Calu3 (cell line): ENCODE measurements around the gene CBY3. TPM values are rescaled to one million over a fixed set of nuclear protein-coding genes. Genes with fewer than 3 reads are reported as not detected.
"Not testable (repeated sequence)": the region's sequence is repeated elsewhere in the genome, so short reads cannot be mapped to it uniquely, and the experiment has no call there.

Source experiments
- BruUV-seq: library from RNA; stranded (reverse); fragments of 400-500 nt; replicated peaks from 2 replicates; lab custom pipeline; 2021; lab: Mats Ljungman, UMichigan
- CTCF ChIA-PET: fragments of 300-600 bp; sonication (Branson Sonifier 250); formaldehyde crosslinking; loops from one replicate; lab custom pipeline; 2022; ENCODE audit warnings: antibody characterized with exemption; lab: Charles Lee
- DNase-seq: peaks from one replicate; pipeline ENCODE4 v3.0.0; 2022
- H3K27ac Mint-ChIP-seq: one replicate; pipeline ENCODE4 v1.8.0; 2022; ENCODE audit warnings: mixed read lengths; ENCODE audit not compliant: unreplicated experiment
- H3K27me3 Mint-ChIP-seq: one replicate; pipeline ENCODE4 v1.8.0; 2022; ENCODE audit warnings: mixed read lengths; ENCODE audit not compliant: unreplicated experiment
- H3K36me3 Mint-ChIP-seq: one replicate; pipeline ENCODE4 v1.8.0; 2022; ENCODE audit warnings: mild to moderate bottlenecking, moderate library complexity, mixed read lengths; ENCODE audit not compliant: insufficient read depth, unreplicated experiment
- H3K4me1 Mint-ChIP-seq: one replicate; pipeline ENCODE4 v1.8.0; 2022; ENCODE audit warnings: mild to moderate bottlenecking, low read depth, mixed read lengths; ENCODE audit not compliant: unreplicated experiment
- H3K4me3 Mint-ChIP-seq: one replicate; pipeline ENCODE4 v1.8.0; 2022; ENCODE audit warnings: mild to moderate bottlenecking, low read depth, moderate library complexity, mixed read lengths; ENCODE audit not compliant: unreplicated experiment
- H3K9me3 Mint-ChIP-seq: one replicate; pipeline ENCODE4 v1.8.0; 2022; ENCODE audit warnings: low read depth, mixed read lengths; ENCODE audit not compliant: unreplicated experiment
- CTCF ChIP-seq: fragments of 200-600 bp; IDR thresholded peaks from one replicate; pipeline ENCODE4 v1.8.0; 2022; ENCODE audit warnings: antibody characterized with exemption; ENCODE audit not compliant: unreplicated experiment
- intact Hi-C: fragments of 100-400 bp; cut with micrococcal nuclease; formaldehyde crosslinking; loops from one replicate; pipeline ENCODE4 v1.10.0; 2022; ENCODE audit not compliant: unreplicated experiment
- total RNA-seq: library from RNA; stranded (reverse); gene quantifications from 2 replicates; pipeline ENCODE4 v1.2.3, GENCODE V29; 2022

Gene CBY3
- total RNA-seq, 1 experiment from 2014 or later = not detected

GRCh38 chr5:179694561-179694960 lies 13.7 kb upstream of the CBY3 start:
- Mint-ChIP-seq H3K4me3 (no peak overlapping the region), H3K27ac (no peak overlapping the region), H3K27me3 (no peaks in the 10 kb centered on the region), H3K36me3 (peaks cover 24% of the 10 kb centered on the region), H3K9me3 (no peaks in the 10 kb centered on the region), H3K4me1 (peaks cover 20% of the 10 kb centered on the region)
- BruUV-seq = no TSS peak
- no peak for DNase-seq
- intact Hi-C loops = loop anchor here (10.0 kb wide), 1 partner anchor 140 kb away; the partner anchor contains the start of gene RUFY1
- CTCF ChIA-PET = interaction anchor here (0.7 kb wide), 1 partner anchor 201 kb away, joined by 3 read pairs; no protein-coding TSS in a partner anchor
- TF ChIP-seq CTCF = no peak

- H3K27ac Mint-ChIP-seq, intact Hi-C loops, CTCF ChIA-PET, H3K36me3 Mint-ChIP-seq, H3K4me1 Mint-ChIP-seq, H3K4me3 Mint-ChIP-seq, H3K27me3 Mint-ChIP-seq, BruUV-seq, H3K9me3 Mint-ChIP-seq, DNase-seq: not testable (repeated sequence)
These were observed 8.4 kb upstream of the CBY3 start for GRCh38 chr5:179689212-179689611.

- DNase-seq = no peak
- Mint-ChIP-seq H3K36me3 (peaks cover 31% of the 10 kb centered on the region), H3K4me1 (peaks cover 31% of the 10 kb centered on the region), H3K27ac (no peak overlapping the region), H3K27me3 (no peaks in the 10 kb centered on the region), H3K9me3 (peaks cover 2% of the 10 kb centered on the region), H3K4me3 (peak overlapping the region; percentile 100)
- TSS peak; percentile 37 for BruUV-seq
- intact Hi-C loops = no loop called here
- no peak for TF ChIP-seq CTCF
- CTCF ChIA-PET = interaction anchor here (0.7 to 1.7 kb wide), 4 partner anchors 12 to 548 kb away, joined by 3 to 8 read pairs (median 5); no protein-coding TSS in a partner anchor
These were observed 637 bp downstream of the CBY3 start for GRCh38 chr5:179680014-179680779.

DNA sequence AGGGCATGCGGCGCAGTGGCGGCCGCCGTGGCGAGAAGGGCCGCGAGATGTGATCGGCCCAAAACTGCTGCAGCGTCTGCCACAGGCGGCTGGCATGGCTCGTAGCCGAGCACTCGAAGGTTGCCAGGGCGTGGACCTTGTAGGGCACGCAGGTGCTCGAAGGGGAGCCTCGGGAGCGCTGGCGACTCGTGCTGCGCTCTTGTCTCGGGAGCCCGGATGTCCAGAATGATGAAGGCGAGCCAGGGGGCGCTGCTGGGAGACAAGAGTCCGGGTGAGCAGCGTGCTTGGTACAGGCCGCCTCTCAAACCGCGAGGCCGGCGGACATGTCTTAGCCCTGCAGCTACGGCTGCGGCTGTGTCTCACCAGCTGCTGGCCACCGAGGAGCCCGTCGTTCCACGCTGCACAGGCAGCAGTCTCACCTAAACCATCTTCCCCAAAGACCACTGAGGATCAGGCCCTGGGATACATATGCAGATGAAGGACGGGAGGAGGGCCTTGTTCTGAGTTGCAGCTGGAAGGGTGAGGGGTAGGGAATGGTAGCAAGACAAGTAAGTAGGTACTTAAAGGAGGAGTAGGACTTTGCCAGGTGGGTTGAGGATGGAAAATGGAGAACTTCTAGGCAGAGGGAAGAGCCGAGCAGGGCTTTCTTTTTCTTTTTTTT lies 1.7 kb downstream of the CBY3 start:
- Mint-ChIP-seq H3K27me3 (no peaks in the 10 kb centered on the region), H3K4me1 (peaks cover 31% of the 10 kb centered on the region)
- intact Hi-C loops = no loop called here

More for the DNA sequence above, 1.7 kb downstream of the CBY3 start:
- no peak for DNase-seq
- Mint-ChIP-seq H3K4me3 (peak overlapping the region; percentile 100), H3K27ac (no peak overlapping the region), H3K36me3 (peaks cover 35% of the 10 kb centered on the region), H3K9me3 (peaks cover 2% of the 10 kb centered on the region)
- TF ChIP-seq CTCF = no peak
- CTCF ChIA-PET = interaction anchor here (0.5 to 1.5 kb wide), 2 partner anchors 22 to 50 kb away, joined by 3 to 7 read pairs; no protein-coding TSS in a partner anchor
- no TSS peak for BruUV-seq
